Measurements from ENCODE around the gene CRIP3.
"Not testable (repeated sequence)": the region's sequence is repeated elsewhere in the genome, so short reads cannot be mapped to it uniquely, and the experiment has no call there.

CRIP3 gene

GRCh38 chr6:43308101-43308989 lies at the start of gene CRIP3:
TSS of gene CRIP3 (minus strand) at chr6:43308826. CDS start at chr6:43308792, 34 bp downstream.
- no peak for DNase-seq (ENCODE audit: low spot score)

- DNase-seq (ENCODE audit: low spot score), result no peak
Measured at GRCh38 chr6:43355862-43356590, 47.4 kb upstream of the CRIP3 start.

GRCh38 chr6:43351951-43352350 lies 43.3 kb upstream of the CRIP3 start:
- not testable (repeated sequence) for DNase-seq (ENCODE audit: low spot score)

- no peak for DNase-seq (ENCODE audit: low spot score)
Measured at GRCh38 chr6:43347444-43347843, 38.8 kb upstream of the CRIP3 start.

- no peak for DNase-seq (ENCODE audit: low spot score)
Measured at GRCh38 chr6:43347021-43347420, 38.4 kb upstream of the CRIP3 start.

- DNase-seq (ENCODE audit: low spot score), result not testable (repeated sequence)
Measured at GRCh38 chr6:43346243-43346642, 37.6 kb upstream of the CRIP3 start.

GRCh38 chr6:43339168-43339567 lies 30.5 kb upstream of the CRIP3 start:
- DNase-seq (ENCODE audit: low spot score), result no peak

- DNase-seq (ENCODE audit: low spot score), result no peak
Measured at GRCh38 chr6:43338243-43338642, 29.6 kb upstream of the CRIP3 start.

- DNase-seq (ENCODE audit: low spot score), result peak; percentile 48
Measured at GRCh38 chr6:43336382-43336781, 27.8 kb upstream of the CRIP3 start.

GRCh38 chr6:43335469-43335868 lies 26.8 kb upstream of the CRIP3 start:
- DNase-seq (ENCODE audit: low spot score), result no peak

- DNase-seq (ENCODE audit: low spot score), result no peak
Measured at GRCh38 chr6:43334466-43335095, 26.0 kb upstream of the CRIP3 start.

- DNase-seq (ENCODE audit: low spot score), result no peak
Measured at GRCh38 chr6:43331891-43332290, 23.3 kb upstream of the CRIP3 start.

- no peak for DNase-seq (ENCODE audit: low spot score)
Measured at GRCh38 chr6:43331470-43331869, 22.8 kb upstream of the CRIP3 start.

- DNase-seq (ENCODE audit: low spot score), result no peak
Measured at GRCh38 chr6:43328528-43328927, 19.9 kb upstream of the CRIP3 start.

GRCh38 chr6:43325876-43326275 lies 17.2 kb upstream of the CRIP3 start:
- DNase-seq (ENCODE audit: low spot score), result no peak

- no peak for DNase-seq (ENCODE audit: low spot score)
Measured at GRCh38 chr6:43318011-43318410, 9.4 kb upstream of the CRIP3 start.

- DNase-seq (ENCODE audit: low spot score), result no peak
Measured at GRCh38 chr6:43313813-43314212, 5.2 kb upstream of the CRIP3 start.

- DNase-seq (ENCODE audit: low spot score), result no peak
Measured at GRCh38 chr6:43311666-43312065, 3.0 kb upstream of the CRIP3 start.

- no peak for DNase-seq (ENCODE audit: low spot score)
Measured at GRCh38 chr6:43310624-43311023, 2.0 kb upstream of the CRIP3 start.

- no peak for DNase-seq (ENCODE audit: low spot score)
Measured at GRCh38 chr6:43310134-43310533, 1.5 kb upstream of the CRIP3 start.

GRCh38 chr6:43308990-43309477 lies 408 bp upstream of the CRIP3 start:
- no peak for DNase-seq (ENCODE audit: low spot score)

- no peak for DNase-seq (ENCODE audit: low spot score)
Measured at GRCh38 chr6:43307451-43308100, 1.1 kb downstream of the CRIP3 start.
